ENCODE results near the gene OR7G2.
"Not testable (repeated sequence)": the region's sequence is repeated elsewhere in the genome, so short reads cannot be mapped to it uniquely, and the experiment has no call there.

The OR7G2 gene

DNA sequence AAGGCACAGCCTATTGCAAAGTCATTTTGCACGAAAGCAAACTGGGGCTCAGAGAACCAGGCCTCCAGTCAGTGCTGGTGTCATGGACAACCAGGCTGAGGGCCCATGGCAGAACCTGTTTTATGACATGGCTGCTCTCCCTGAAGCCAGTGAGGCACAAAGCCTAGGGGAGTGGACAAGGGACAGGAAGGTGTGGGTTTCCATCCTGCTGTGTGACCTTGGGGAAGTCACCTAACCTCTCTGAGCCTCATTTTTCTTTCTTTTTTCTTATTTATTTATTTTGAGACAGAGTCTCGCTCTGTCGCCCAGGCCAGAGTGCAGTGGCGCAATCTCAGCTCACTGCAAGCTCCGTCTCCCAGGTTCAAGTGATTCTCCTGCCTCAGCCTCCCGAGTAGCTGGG is 35.6 kb downstream of the OR7G2 start:
- DNase-seq, result not testable (repeated sequence)

DNA sequence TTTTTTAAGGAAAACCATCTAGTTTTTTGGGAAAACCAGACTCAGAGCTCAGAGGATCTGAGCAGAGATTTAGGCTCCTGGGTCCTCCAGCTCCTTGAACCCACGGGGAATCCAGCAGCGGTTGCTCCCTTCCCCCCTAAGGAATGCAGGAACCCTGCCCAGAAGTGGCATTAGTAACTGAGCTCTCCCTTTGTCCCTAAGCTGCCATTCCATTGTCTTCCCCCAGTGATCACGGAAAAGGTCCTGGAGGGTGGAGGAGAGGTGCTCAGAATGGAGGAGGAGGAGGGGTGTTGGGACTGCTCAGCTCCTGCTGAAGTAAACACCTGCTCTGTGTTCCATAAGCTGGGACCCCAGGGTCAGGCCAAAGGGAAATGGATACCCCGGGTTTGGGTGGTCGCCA is 37.2 kb downstream of the OR7G2 start:
- DNase-seq, result no peak

DNA sequence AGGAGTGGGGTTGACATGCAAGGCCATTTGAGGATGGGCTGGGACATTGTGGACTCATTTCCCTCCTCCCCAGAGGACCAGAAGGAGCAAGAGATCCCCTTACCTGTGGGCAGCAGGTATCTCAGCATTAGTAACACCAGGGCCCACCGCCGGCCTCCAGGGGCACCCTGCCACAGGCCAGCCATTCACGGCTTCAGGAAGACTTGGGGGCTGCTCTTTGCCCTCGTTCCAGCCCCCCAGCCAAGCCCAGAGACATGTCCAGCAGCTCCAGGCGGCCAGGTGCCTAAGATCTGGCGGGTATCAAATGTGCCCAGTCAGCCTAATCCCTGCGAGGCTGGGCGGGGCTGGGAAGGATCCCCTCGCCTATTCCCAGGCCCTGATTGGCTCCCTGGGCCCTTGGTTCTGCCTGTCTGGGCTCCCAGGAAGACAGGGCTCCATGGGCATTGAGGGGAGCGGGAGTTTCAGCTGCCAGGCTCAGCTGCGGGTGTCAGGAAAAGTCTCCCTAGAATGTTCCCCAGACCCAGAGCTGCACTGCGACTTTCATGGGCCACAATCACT is 41.7 kb downstream of the OR7G2 start:
- DNase-seq, result no peak

DNA sequence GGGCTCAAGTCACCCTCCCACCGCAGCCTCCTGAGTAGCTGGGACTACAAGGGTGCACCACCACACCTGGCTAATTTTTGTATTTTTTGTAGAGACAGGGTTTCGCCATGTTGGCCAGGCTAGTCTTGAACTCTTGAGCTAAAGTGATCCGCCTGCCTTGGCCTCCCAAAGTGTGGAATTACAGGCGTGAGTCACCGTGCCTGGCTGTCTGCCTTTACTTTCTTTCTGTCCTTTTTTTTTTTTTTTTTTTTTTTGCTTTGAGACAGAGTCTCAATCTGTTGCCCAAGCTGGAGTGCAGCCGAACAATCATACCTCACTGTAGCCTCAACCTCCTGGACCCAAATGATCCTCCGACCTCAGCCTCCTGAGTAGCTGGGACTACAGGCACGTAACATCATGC is 45.4 kb downstream of the OR7G2 start:
- no peak for DNase-seq

DNA sequence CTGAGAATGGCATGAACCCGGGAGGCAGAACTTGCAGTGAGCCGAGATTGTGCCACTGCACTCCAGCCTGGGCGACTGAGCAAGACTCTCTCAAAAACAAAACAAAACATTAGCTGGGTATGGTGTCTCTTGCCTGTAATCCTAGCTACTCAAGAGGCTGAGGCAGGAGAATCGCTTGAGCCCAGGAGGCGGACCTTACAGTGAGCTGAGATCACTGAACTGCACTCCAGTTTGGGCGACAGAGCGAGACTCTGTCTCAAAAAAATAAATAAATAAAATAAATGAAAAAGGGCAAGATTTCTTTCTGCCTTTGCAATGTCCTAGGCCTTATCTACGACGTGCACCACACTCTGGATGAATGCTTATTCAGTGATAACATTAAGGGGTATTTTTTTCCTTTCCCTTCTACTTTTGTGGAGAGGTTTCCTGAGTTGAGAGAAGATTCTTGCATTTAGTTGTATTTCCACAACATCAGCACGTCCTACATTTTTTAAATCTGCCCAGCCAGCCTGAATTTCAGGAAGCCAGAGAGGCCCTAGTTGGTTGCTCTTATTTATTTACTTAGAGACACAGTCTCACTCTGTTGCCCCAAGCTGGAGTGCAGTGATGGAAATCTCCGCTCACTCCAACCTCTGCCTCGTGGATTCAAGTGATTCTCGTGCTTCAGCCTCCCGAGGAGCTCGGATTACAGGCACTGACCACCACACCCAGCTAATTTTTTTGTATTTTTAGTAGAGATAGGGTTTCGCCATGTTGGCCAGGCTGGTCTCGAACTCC is 46.5 kb downstream of the OR7G2 start:
- DNase-seq, result no peak

DNA sequence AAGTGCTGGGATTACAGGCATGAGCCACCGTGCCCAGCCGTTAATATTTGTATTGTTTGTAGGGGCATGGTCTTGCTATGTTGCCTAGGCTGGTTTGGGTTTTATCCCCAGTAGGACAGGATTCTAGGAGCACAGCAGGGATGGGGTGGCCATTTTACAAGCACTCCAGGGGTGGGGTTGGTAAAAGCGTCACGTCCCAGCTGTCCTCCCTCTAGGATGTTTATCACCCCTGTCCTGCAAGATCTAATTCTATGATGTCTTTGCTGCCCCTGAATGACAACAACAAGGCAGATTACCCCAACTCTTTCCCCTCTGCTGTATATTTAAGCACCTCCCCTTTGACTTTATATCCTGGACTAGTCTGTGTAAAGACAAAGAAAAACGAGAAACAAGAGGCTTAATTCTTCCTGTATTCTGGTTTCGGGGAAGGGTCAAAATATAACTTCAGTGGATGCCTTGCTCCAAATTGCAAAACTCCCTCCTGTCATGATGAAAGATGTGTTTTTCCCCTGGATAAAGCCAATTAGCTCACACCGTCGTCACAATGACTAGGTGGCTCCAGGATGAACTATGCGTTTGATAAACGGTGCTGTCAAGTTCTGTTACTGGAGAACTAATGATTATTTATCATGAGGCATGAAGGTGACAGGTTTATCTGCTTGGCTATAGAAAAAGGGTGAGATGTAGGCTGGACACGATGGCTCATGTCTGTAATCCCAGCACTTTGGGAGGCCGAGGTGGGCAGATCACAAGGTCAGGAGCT is 48.2 kb downstream of the OR7G2 start:
- no peak for DNase-seq

DNA sequence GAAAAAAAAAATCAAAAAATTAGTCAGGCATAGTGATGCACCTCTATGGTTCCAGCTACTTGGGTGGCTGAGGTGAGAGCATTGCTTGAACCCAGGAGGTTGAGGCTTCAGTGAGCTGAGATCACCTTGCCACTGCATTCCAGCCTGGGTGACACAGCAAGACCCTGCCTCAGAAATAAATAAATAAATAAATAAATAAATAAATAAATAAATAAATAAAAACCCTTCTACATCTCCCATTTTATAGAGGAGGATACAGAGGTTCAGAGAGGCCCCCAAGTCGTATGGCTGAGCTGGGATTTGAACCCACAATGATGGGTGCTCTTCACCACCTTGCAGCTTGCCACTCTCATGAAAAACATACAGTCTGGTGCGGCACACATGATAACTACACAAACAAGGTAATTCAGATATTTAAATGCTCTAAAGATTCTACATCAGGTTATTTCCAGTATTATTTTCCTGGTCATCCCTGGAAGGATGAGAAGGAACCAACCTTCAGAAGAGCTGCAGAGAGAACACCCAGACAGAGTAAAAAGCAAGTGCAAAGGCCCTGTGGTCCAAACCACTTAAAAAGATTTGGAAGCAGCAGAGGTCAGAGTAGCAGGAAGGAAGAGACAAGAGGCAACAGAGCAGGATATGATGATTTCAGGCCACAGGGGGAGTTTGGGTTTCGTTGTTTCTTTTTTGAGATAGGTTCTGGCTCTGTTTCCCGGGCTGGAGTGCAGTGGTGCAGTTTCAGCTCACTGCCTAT is 49.6 kb downstream of the OR7G2 start:
- no peak for DNase-seq

DNA sequence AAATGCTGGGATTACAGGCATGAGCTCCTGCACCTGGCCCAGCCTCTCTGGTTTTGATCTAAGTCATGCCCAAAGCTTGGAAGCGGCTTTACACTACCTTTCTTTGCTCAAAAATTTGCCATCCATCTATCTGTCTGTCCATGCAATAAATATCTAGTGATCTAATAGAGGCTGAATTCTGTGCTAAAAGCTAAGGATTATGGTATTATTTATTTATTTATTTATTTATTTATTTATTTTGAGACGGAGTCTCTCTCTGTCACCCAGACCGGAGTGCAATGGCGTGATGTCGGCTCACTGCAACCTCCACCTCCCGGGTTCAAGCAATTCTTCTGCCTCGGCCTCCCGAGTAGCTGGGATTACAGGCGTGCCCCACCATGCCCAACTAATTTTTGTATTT is 51.1 kb downstream of the OR7G2 start:
- not testable (repeated sequence) for DNase-seq

DNA sequence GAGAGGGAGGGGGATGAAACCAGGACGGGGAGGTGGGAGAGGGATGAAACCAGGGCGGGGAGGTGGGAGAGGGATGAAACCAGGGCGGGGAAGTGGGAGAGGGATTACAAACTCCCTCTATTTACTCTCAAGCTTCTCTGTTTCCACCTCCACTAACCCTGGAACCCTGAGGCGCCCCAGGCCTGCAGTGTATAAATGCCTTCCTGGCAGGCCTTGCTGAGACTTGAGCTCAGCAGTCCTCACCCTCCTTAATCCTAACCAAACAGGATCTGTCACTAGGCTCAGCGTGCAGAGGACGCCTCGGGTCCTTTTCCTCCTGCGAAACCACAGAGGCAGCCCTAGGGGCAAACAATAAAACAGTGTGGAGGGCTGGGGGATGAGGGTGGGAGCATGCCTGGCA is 52.5 kb downstream of the OR7G2 start:
- no peak for DNase-seq

DNA sequence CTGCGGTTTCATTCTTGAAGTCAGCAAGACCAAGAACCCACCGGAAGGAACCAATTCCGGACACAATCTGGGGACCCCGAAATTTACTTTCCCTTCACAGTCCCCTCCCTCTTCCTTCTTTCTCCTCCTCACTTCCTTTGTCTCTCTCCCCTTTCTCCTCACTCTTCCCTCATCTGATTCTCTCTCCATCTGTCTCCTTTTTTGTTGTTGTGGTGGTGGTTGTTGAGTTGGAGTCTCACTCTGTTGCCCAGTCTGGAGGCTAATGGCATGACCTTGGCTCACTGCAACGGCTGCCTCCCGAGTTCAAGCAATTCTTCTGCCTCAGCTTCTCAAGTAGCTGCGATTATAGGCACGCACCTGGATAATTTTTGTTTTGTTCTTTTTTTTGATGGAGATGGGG is 53.1 kb downstream of the OR7G2 start:
- DNase-seq, result no peak

DNA sequence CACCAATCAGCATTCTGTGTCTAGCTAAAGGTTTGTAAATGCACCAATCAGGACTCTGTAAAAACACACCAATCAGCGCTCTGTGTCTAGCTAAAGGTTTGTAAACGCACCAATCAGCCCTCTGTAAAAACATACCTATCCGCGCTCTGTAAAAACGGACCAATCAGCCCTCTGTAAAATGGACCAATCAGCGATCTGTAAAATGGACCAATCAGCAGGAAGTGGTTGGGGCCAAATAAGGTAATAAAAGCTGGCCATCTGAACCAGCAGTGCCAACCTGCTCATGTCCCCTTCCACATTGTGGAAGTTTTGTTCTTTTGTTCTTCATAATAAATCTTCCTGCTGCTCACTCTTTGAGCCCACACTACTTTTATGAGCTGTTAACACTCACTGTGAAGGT is 53.6 kb downstream of the OR7G2 start:
- DNase-seq, result not testable (repeated sequence)

DNA sequence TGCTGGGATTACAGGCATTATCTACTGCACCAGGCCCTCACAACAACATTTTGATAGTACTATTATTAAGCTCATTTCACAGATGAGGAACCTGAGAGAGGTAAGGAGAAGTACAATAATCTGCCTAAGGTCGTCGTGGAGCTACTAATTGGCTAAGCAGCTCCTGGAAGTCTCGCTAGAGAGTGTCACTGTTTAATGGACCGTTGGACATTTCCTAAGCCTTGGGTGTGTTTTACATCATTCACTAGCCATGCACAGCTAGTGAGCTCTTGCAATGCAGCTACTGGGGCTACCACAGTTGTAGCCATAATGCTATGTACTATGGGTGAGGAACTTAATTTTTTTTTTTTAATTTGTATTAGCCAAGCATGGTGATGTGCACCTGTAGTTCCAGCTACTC is 54.4 kb downstream of the OR7G2 start:
- DNase-seq, result no peak

Data from CD4-positive, alpha-beta T cell treated with Interleukin-10 for 1 hour (primary cell).